Astrocyte (in vitro differentiated cells and primary cell): ENCODE results near the gene CCDC197.

Source experiments
- CTCF ChIP-seq: IDR thresholded peaks from 2 replicates; pipeline ENCODE4 v1.5.1; 2011; ENCODE audit warnings: low read depth, mild to moderate bottlenecking, inconsistent platforms, low read length, moderate library complexity; ENCODE audit not compliant: insufficient read depth
- EZH2 ChIP-seq: IDR thresholded peaks from 2 replicates; pipeline ENCODE4 v1.6.1; 2012; ENCODE audit warnings: mild to moderate bottlenecking, low read length, inconsistent platforms; ENCODE audit not compliant: insufficient read depth

DNA sequence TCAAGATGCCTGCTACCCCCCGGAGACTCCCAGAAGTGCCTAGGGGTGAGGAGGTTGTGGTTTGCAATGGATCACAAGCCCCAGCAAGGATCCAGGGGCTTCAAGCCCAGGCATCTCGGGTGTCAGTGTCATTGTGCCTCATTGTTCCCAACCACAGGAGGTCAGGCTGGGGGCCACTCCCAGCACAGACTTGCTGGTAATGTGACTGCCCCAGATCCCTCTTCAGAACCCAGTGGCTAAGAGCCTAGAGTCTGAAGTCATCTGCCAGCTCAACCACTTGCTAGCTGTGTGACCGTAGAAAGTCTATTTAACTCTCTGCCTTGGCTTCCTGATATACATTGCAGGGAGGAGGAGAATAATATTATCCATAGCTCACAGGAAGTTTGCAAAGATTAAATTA, 13.0 kb upstream of the CCDC197 start:
- no peak for TF ChIP-seq CTCF
- no peak for TF ChIP-seq EZH2
